ENCODE results near the gene ADRM1. TPM values are rescaled to one million over a fixed set of nuclear protein-coding genes. Genes with fewer than 3 reads are reported as not detected.

Gene ADRM1
- total and polyA plus RNA-seq, 10 of the 15 experiments (the other 5 are each of a cell fraction or from before 2014, with no cell fraction given) = 3.4 to 213 (median 95.9) TPM

- no TSS peak for BruUV-seq (replicated peaks)
- WGBS (ENCODE audit: insufficient coverage, insufficient replicate concordance, low lambda C conversion rate, missing lambda C conversion rate) = 87% methylated on average over 37 of the region's 37 CpGs
- Histone ChIP-seq H3K4me3 (no peak overlapping the region), H3K9ac (ENCODE audit: control insufficient read depth, insufficient read depth, low read length) (no peak overlapping the region), H3K27ac (ENCODE audit: control insufficient read depth, insufficient read depth) (no peak overlapping the region), H3K4me1 (ENCODE audit: control insufficient read depth, insufficient read depth, low read length) (no peaks in the 10 kb centered on the region), H3K27me3 (replicated peaks in 1 of 2; ENCODE audit: control insufficient read depth in 2 of 2, insufficient read depth in 2 of 2, low read length in 1 of 2) (no peaks in the 10 kb centered on the region), H2AFZ (ENCODE audit: control insufficient read depth, low read depth, low read length) (no peak overlapping the region), H3K79me2 (ENCODE audit: control insufficient read depth, insufficient read depth, low read length) (no peaks in the 10 kb centered on the region), H4K20me1 (ENCODE audit: control insufficient read depth, insufficient read depth) (no peaks in the 10 kb centered on the region), H3K36me3 (ENCODE audit: control insufficient read depth in 2 of 2, insufficient read depth in 2 of 2, low read length in 1 of 2) (no peaks in the 10 kb centered on the region), H3K9me3 (replicated peaks; ENCODE audit: control insufficient read depth, insufficient read depth, low read length) (no peaks in the 10 kb centered on the region), H3K4me2 (ENCODE audit: control insufficient read depth, insufficient read depth) (no peak overlapping the region)
- in situ Hi-C loops (cut with MboI) (no loop called here), intact Hi-C loops (cut with micrococcal nuclease; ENCODE audit: unreplicated experiment) (no loop called here)
- ATAC-seq (no peak), DNase-seq (ENCODE audit: low read depth, low spot score) (no peak), FAIRE-seq (no peak)
- ChIA-PET RAD21 (ENCODE audit: unreplicated experiment) (no interaction called here), POLR2A (no interaction called here), SMC1A (ENCODE audit: uncharacterized antibody, unreplicated experiment) (no interaction called here), CTCF (no interaction called here)
- TF ChIP-seq CREM (IDR thresholded peaks at IDR 0.05; ENCODE audit: low read depth) (no peak), BRCA1 (IDR thresholded peaks at IDR 0.05; ENCODE audit: low read depth, low read length) (no peak), MEF2B (IDR thresholded peaks at IDR 0.05; ENCODE audit: partially characterized antibody, poor library complexity, severe bottlenecking) (no peak), ETV6 (conservative IDR thresholded peaks at IDR 0.05 in 1 of 2, IDR thresholded peaks at IDR 0.05 in 1 of 2; ENCODE audit: borderline replicate concordance in 1 of 2, low read depth in 1 of 2) (no peak), SRF (IDR thresholded peaks at IDR 0.05; ENCODE audit: low read depth in 2 of 2, low read length in 2 of 2) (no peak), SIX5 (IDR thresholded peaks at IDR 0.05; ENCODE audit: low read depth, low read length, severe bottlenecking) (no peak), FOXK2 (IDR thresholded peaks at IDR 0.05) (no peak), TCF12 (IDR thresholded peaks at IDR 0.05; ENCODE audit: low read depth, low read length) (no peak), NKRF (conservative IDR thresholded peaks at IDR 0.05) (no peak), RBBP5 (conservative IDR thresholded peaks at IDR 0.05) (no peak), ATF2 (IDR thresholded peaks at IDR 0.05; ENCODE audit: low read length) (no peak)
Observed at GRCh38 chr20:62329389-62330377, 26.9 kb downstream of the ADRM1 start.
